ENCODE results near the gene MAML2. TPM values are rescaled to one million over a fixed set of nuclear protein-coding genes. Genes with fewer than 3 reads are reported as not detected.

The MAML2 gene
- total RNA-seq, 1 experiment from 2014 or later: 2.7 TPM

- no peak overlapping the region for H2AK5ac ChIP-seq (ENCODE audit: insufficient read length, low read length)
- no peak overlapping the region for H3K27ac ChIP-seq (ENCODE audit: insufficient read length, low read depth, low read length)
- H2BK20ac ChIP-seq (ENCODE audit: low read depth, low read length, poor library complexity, severe bottlenecking): no peak overlapping the region
- no peak overlapping the region for H4K91ac ChIP-seq (ENCODE audit: insufficient read length, low read depth, low read length)
- no peaks in the 10 kb centered on the region for H3K23me2 ChIP-seq (ENCODE audit: insufficient read length, low read depth, low read length, poor library complexity, severe bottlenecking)
- H4K8ac ChIP-seq (replicated peaks; ENCODE audit: insufficient read length, low read depth, low read length): no peak overlapping the region
- no peak overlapping the region for H3K23ac ChIP-seq (ENCODE audit: insufficient read length, low read depth, low read length)
- TF ChIP-seq CTCF (conservative IDR thresholded peaks at IDR 0.05): no peak
- no peak overlapping the region for H2BK12ac ChIP-seq (ENCODE audit: insufficient read length, low read depth, low read length)
- no peaks in the 10 kb centered on the region for H3K27me3 Mint-ChIP-seq (ENCODE audit: low read depth)
- no peak overlapping the region for H3K56ac ChIP-seq (ENCODE audit: insufficient read length, low read depth, low read length)
- H3K9me3 Mint-ChIP-seq: no peaks in the 10 kb centered on the region
- H3K18ac ChIP-seq (ENCODE audit: insufficient read length, low read depth, low read length): no peak overlapping the region
- H4K20me1 ChIP-seq (ENCODE audit: control insufficient read depth, insufficient read depth, insufficient read length): no peaks in the 10 kb centered on the region
- H3K79me2 ChIP-seq (ENCODE audit: insufficient read depth, low read length): peaks cover 3% of the 10 kb centered on the region; the same call in 1 of the 2 replicates
- no peak overlapping the region for H3K9ac ChIP-seq (ENCODE audit: extremely low read depth, insufficient read length, low read length)
- no peaks in the 10 kb centered on the region; a peak in 1 of 7 replicates for H3K36me3 Mint-ChIP-seq (ENCODE audit: insufficient read depth in 1 of 3, low read depth in 3 of 3)
- no peaks in the 10 kb centered on the region for H3K79me1 ChIP-seq (ENCODE audit: insufficient read depth, low read depth, low read length, poor library complexity, severe bottlenecking)
- WGBS (ENCODE audit: extremely low coverage, insufficient read length, low lambda C conversion rate): no CpG with 5 or more reads among the region's 4 CpGs
- H2BK120ac ChIP-seq (ENCODE audit: low read depth, low read length, poor library complexity, severe bottlenecking): no peak overlapping the region
- H3K4me2 ChIP-seq (ENCODE audit: insufficient read depth, insufficient read length, low read length): no peak overlapping the region
- H3K4ac ChIP-seq (ENCODE audit: low read depth, low read length): no peak overlapping the region
- H2BK5ac ChIP-seq (ENCODE audit: insufficient read length, low read length): no peak overlapping the region
- no peak overlapping the region for H4K5ac ChIP-seq (ENCODE audit: insufficient read length, low read depth, low read length)
- no peak overlapping the region for H3K27ac Mint-ChIP-seq
- H3K9me3 ChIP-seq (ENCODE audit: control insufficient read depth, low read depth, low read length): no peaks in the 10 kb centered on the region
- no peak overlapping the region for H2AFZ ChIP-seq (ENCODE audit: low read length)
- H3K4me1 ChIP-seq (ENCODE audit: insufficient read depth, low read length): peaks cover 17% of the 10 kb centered on the region
- no peak overlapping the region for H3T11ph ChIP-seq (ENCODE audit: low read length)
- no peak overlapping the region for H2BK15ac ChIP-seq (ENCODE audit: low read depth, low read length)
- H3K4me3 Mint-ChIP-seq: no peak overlapping the region; a peak in 1 of 5 replicates
- H3K27me3 ChIP-seq (ENCODE audit: insufficient read depth, low read length): no peaks in the 10 kb centered on the region
- H3K4me1 Mint-ChIP-seq: peaks cover 58 to 68% of the 10 kb centered on the region in 2 experiments
- DNase-seq: no peak
- no peak overlapping the region for H3K14ac ChIP-seq (ENCODE audit: insufficient read depth, low read length)
These were observed 12.5 kb downstream of the MAML2 start for GRCh38 chr11:96330511-96330859.
